Upper lobe of left lung (tissue), 6 donors: ENCODE data around the gene VPS33A. TPM values are rescaled to one million over a fixed set of nuclear protein-coding genes. Genes with fewer than 3 reads are reported as not detected.

ENCODE experiments used
- ATAC-seq, 2 donors: fragments of 200-7000 bp; cut with Tn5 transposase; one replicate each; pipeline ENCODE4 v1.9.1; 2022; ENCODE audit warnings: mild to moderate bottlenecking in 2 of 2, moderate library complexity in 2 of 2; ENCODE audit not compliant: low FRiP score in 2 of 2
- DNase-seq, 2 donors: peaks; one replicate each; pipeline ENCODE4 v3.0.0-alpha.2; 2019 to 2020
- H3K27ac ChIP-seq, 4 donors: fragments of 200-600 bp; sonication (generic); one replicate each; pipeline ENCODE4 v1.5.1; 2016 to 2019
- H3K27me3 ChIP-seq, 4 donors: fragments of 200-600 bp; sonication (generic); one replicate each; pipeline ENCODE4 v1.5.1; 2017 to 2019
- H3K36me3 ChIP-seq, 4 donors: fragments of 200-600 bp; sonication (generic); one replicate each; pipeline ENCODE4 v1.5.1; 2016 to 2019
- H3K4me1 ChIP-seq, 4 donors: fragments of 200-600 bp; sonication (generic); one replicate each; pipeline ENCODE4 v1.5.1; 2018 to 2019
- H3K4me3 ChIP-seq, 4 donors: fragments of 200-600 bp; sonication (generic); one replicate each; pipeline ENCODE4 v1.5.1; 2017 to 2019; ENCODE audit warnings: mild to moderate bottlenecking in 2 of 4, moderate library complexity in 1 of 4
- H3K9me3 ChIP-seq, 4 donors: fragments of 200-600 bp; sonication (generic); one replicate each; pipeline ENCODE4 v1.5.1; 2018 to 2019
- CTCF ChIP-seq, 6 experiments: fragments of 450-650 bp in 4 of 6; fragments of 200-600 bp in 2 of 6; sonication (generic) in 2 of 6; IDR thresholded peaks; one replicate each; pipeline ENCODE4 v1.5.1; 2016 to 2019; ENCODE audit warnings: antibody characterized with exemption in 6 of 6
- EP300 ChIP-seq, 4 donors: sonication (generic); formaldehyde crosslinking; IDR thresholded peaks; one replicate each; pipeline ENCODE4 v1.5.1; 2017; ENCODE audit warnings: antibody characterized with exemption in 4 of 4, control low read depth in 2 of 4
- POLR2A ChIP-seq, 4 donors: fragments of 450-650 bp; IDR thresholded peaks; one replicate each; pipeline ENCODE4 v1.5.1; 2016 to 2017; ENCODE audit warnings: antibody characterized with exemption in 4 of 4, mild to moderate bottlenecking in 2 of 4
- POLR2AphosphoS5 ChIP-seq, 2 donors: sonication (generic); formaldehyde crosslinking; IDR thresholded peaks; one replicate each; pipeline ENCODE4 v1.5.1; 2017; ENCODE audit warnings: antibody characterized with exemption in 2 of 2
- WGBS, 2 donors: methylation state at CpG; one replicate each; pipeline ENCODE4 v1.1.5; 2017 to 2018; 5-methylcytosine and 5-hydroxymethylcytosine counted together
- total RNA-seq, 6 donors: library from RNA; depleted of rRNA in 4 of 6; stranded (reverse); fragments of >200 nt in 4 of 6; gene quantifications; one replicate each; pipeline versions ENCODE4 v1.1.0 to v1.2.1, GENCODE V29; 2016 to 2021
- donor health status: DM: no; HTN: no; CAD: no; lungs with moderate emphysema.
- donor health status: DM: no; HTN: yes; CAD: no; lungs with severe emphysema.

Gene VPS33A
- total RNA-seq, 6 donors from 2014 or later: 7.3 to 18.5 (median 14.5) TPM

- Histone ChIP-seq H3K36me3 (peaks cover 9 to 57% (median 44%) of the 10 kb centered on the region in 4 donors), H3K4me3 (no peak overlapping the region)
Observed at GRCh38 chr12:122207391-122207790, 58.9 kb downstream of the VPS33A start.

GRCh38 chr12:122206976-122207375 lies 59.3 kb downstream of the VPS33A start:
- H3K36me3 ChIP-seq: peaks cover 9 to 52% (median 41%) of the 10 kb centered on the region in 4 donors
- H3K4me1 ChIP-seq: peaks cover 18 to 35% (median 21%) of the 10 kb centered on the region in 4 donors

More at GRCh38 chr12:122207391-122207790, 58.9 kb downstream of the VPS33A start:
- no peak overlapping the region for H3K27ac ChIP-seq
- ATAC-seq: no peak
- peaks cover 18 to 35% (median 21%) of the 10 kb centered on the region in 4 donors for H3K4me1 ChIP-seq
- no peak for TF ChIP-seq EP300 (IDR thresholded peaks at IDR 0.05)
- no peak for TF ChIP-seq POLR2A (IDR thresholded peaks at IDR 0.05)
- no peak for TF ChIP-seq POLR2AphosphoS5 (IDR thresholded peaks at IDR 0.05)
- TF ChIP-seq CTCF (IDR thresholded peaks at IDR 0.05): no peak
- H3K27me3 ChIP-seq: peaks cover 0 to 18% (median 11%) of the 10 kb centered on the region in 4 donors
- no peaks in the 10 kb centered on the region for H3K9me3 ChIP-seq
- WGBS, 2 donors: 84 to 85% methylated on average over 8 of the region's 8 CpGs
- no peak for DNase-seq

GRCh38 chr12:122206111-122206881 lies 60.0 kb downstream of the VPS33A start:
- H3K4me3 ChIP-seq: no peak overlapping the region
- peaks cover 18 to 35% (median 21%) of the 10 kb centered on the region in 4 donors for H3K4me1 ChIP-seq
- no peak overlapping the region for H3K27ac ChIP-seq
- no peaks in the 10 kb centered on the region for H3K9me3 ChIP-seq
- DNase-seq (peak in 1 of 2 donors; percentile 61), ATAC-seq (no peak)
- TF ChIP-seq POLR2AphosphoS5 (IDR thresholded peaks at IDR 0.05) (no peak), EP300 (IDR thresholded peaks at IDR 0.05) (no peak), CTCF (IDR thresholded peaks at IDR 0.05) (no peak), POLR2A (IDR thresholded peaks at IDR 0.05) (no peak)
- H3K27me3 ChIP-seq: peaks cover 0 to 18% (median 11%) of the 10 kb centered on the region in 4 donors
- peaks cover 9 to 46% (median 35%) of the 10 kb centered on the region in 4 donors for H3K36me3 ChIP-seq
- 80 to 83% methylated on average over 12 to 27 of the region's 27 CpGs for WGBS, 2 donors

More at GRCh38 chr12:122206976-122207375, 59.3 kb downstream of the VPS33A start:
- Histone ChIP-seq H3K27me3 (peaks cover 0 to 18% (median 11%) of the 10 kb centered on the region in 4 donors), H3K9me3 (no peaks in the 10 kb centered on the region), H3K27ac (no peak overlapping the region), H3K4me3 (no peak overlapping the region)
- ATAC-seq (no peak), DNase-seq (no peak)
- TF ChIP-seq CTCF (IDR thresholded peaks at IDR 0.05) (no peak), EP300 (IDR thresholded peaks at IDR 0.05) (no peak), POLR2A (IDR thresholded peaks at IDR 0.05) (no peak), POLR2AphosphoS5 (IDR thresholded peaks at IDR 0.05) (no peak)
- WGBS, 2 donors: 85 to 90% methylated on average over 2 to 8 of the region's 8 CpGs

GRCh38 chr12:122205053-122205925 lies 61.0 kb downstream of the VPS33A start:
- Histone ChIP-seq H3K4me3 (no peak overlapping the region), H3K27ac (no peak overlapping the region), H3K9me3 (no peaks in the 10 kb centered on the region), H3K4me1 (peaks cover 18 to 35% (median 21%) of the 10 kb centered on the region in 4 donors), H3K27me3 (peaks cover 0 to 18% (median 11%) of the 10 kb centered on the region in 4 donors), H3K36me3 (peaks cover 9 to 37% (median 29%) of the 10 kb centered on the region in 4 donors)
- ATAC-seq (no peak), DNase-seq (no peak)
- 50 to 55% methylated on average over 20 to 23 of the region's 23 CpGs for WGBS, 2 donors
- TF ChIP-seq CTCF (IDR thresholded peaks at IDR 0.05): no peak
- TF ChIP-seq POLR2A (IDR thresholded peaks at IDR 0.05): no peak
- TF ChIP-seq EP300 (IDR thresholded peaks at IDR 0.05): no peak
